ENCODE data around the gene MSH4. TPM values are rescaled to one million over a fixed set of nuclear protein-coding genes. Genes with fewer than 3 reads are reported as not detected.

Gene MSH4
- total RNA-seq, 2 experiments from 2014 or later: 0.73 to 0.80 TPM

GRCh38 chr1:75841421-75841820 lies 44.7 kb downstream of the MSH4 start:
- no peaks in the 10 kb centered on the region; the same call in 1 of the 2 replicates for H3K9me3 ChIP-seq (ENCODE audit: low read length)
- no peaks in the 10 kb centered on the region for H3K36me3 ChIP-seq (ENCODE audit: insufficient read depth, low read length)
- TF ChIP-seq, protein P1, sequence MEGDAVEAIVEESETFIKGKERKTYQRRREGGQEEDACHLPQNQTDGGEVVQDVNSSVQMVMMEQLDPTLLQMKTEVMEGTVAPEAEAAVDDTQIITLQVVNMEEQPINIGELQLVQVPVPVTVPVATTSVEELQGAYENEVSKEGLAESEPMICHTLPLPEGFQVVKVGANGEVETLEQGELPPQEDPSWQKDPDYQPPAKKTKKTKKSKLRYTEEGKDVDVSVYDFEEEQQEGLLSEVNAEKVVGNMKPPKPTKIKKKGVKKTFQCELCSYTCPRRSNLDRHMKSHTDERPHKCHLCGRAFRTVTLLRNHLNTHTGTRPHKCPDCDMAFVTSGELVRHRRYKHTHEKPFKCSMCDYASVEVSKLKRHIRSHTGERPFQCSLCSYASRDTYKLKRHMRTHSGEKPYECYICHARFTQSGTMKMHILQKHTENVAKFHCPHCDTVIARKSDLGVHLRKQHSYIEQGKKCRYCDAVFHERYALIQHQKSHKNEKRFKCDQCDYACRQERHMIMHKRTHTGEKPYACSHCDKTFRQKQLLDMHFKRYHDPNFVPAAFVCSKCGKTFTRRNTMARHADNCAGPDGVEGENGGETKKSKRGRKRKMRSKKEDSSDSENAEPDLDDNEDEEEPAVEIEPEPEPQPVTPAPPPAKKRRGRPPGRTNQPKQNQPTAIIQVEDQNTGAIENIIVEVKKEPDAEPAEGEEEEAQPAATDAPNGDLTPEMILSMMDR (conservative IDR thresholded peaks at IDR 0.05; ENCODE audit: low read length): no peak
- no peak for TF ChIP-seq EZH2phosphoT487 (IDR thresholded peaks at IDR 0.05; ENCODE audit: borderline replicate concordance, low read depth, low read length)
- no peak overlapping the region for H2AFZ ChIP-seq (ENCODE audit: low read length)
- intact Hi-C loops (cut with micrococcal nuclease; ENCODE audit: unreplicated experiment): no loop called here
- POLR2A ChIA-PET: no interaction called here
- no peaks in the 10 kb centered on the region for H3K9me2 ChIP-seq (ENCODE audit: insufficient read depth, low read length)
- H3K79me2 ChIP-seq (ENCODE audit: insufficient read depth, low read depth, low read length): no peaks in the 10 kb centered on the region
- BruUV-seq (replicated peaks): no TSS peak
- CTCF ChIA-PET (ENCODE audit: unreplicated experiment): no interaction called here
- no peak overlapping the region for H3K27ac ChIP-seq (ENCODE audit: low read depth, low read length, poor library complexity, severe bottlenecking)
- no peak overlapping the region for H3K4me2 ChIP-seq (ENCODE audit: low read length)
- DNase-seq (ENCODE audit: low spot score): no peak
- H3K4me1 ChIP-seq (ENCODE audit: insufficient read depth, low read length, poor library complexity, severe bottlenecking): no peaks in the 10 kb centered on the region
- no peak overlapping the region for H3K4me3 ChIP-seq (ENCODE audit: low read depth, low read length, poor library complexity, severe bottlenecking)
- H4K20me1 ChIP-seq (ENCODE audit: insufficient read depth, low read length): no peaks in the 10 kb centered on the region

- BruUV-seq (replicated peaks): no TSS peak
- DNase-seq (ENCODE audit: low spot score): no peak
- POLR2A ChIA-PET: no interaction called here
Measured at GRCh38 chr1:75845576-75845975, 48.9 kb downstream of the MSH4 start.

DNA sequence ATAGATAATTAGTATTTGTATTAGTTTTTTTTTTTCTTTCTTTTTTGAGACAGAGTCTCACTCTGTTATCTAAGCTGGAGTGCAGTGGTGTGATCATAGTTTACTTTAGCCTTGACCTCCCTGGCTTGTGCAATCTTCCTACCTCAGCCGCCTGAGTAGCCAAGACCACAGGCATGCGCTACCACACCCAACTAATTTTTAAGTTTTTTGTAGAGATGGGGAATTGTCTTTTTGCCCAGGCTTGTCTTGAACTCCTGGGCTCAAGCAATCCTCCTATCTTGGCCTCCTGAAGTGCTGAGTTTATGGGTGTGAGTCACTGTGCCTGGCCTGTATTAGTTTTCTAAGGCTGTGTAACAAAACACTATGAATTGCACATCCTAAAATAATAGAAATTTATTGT lies 58.3 kb downstream of the MSH4 start:
- Histone ChIP-seq H2AFZ (ENCODE audit: low read length) (no peak overlapping the region), H3K79me2 (ENCODE audit: insufficient read depth, low read depth, low read length) (no peaks in the 10 kb centered on the region), H3K27ac (ENCODE audit: low read depth, low read length, poor library complexity, severe bottlenecking) (no peak overlapping the region), H4K20me1 (ENCODE audit: insufficient read depth, low read length) (no peaks in the 10 kb centered on the region), H3K4me2 (ENCODE audit: low read length) (no peak overlapping the region), H3K36me3 (ENCODE audit: insufficient read depth, low read length) (no peaks in the 10 kb centered on the region), H3K4me3 (ENCODE audit: low read depth, low read length, poor library complexity, severe bottlenecking) (no peak overlapping the region), H3K9me2 (ENCODE audit: insufficient read depth, low read length) (no peaks in the 10 kb centered on the region), H3K9me3 (ENCODE audit: low read length) (no peaks in the 10 kb centered on the region), H3K4me1 (ENCODE audit: insufficient read depth, low read length, poor library complexity, severe bottlenecking) (no peaks in the 10 kb centered on the region)
- BruUV-seq (replicated peaks): no TSS peak
- intact Hi-C loops (cut with micrococcal nuclease; ENCODE audit: unreplicated experiment): no loop called here
- ChIA-PET CTCF (ENCODE audit: unreplicated experiment) (no interaction called here), POLR2A (no interaction called here)
- DNase-seq (ENCODE audit: low spot score): no peak
- TF ChIP-seq EZH2phosphoT487 (IDR thresholded peaks at IDR 0.05; ENCODE audit: borderline replicate concordance, low read depth, low read length): no peak
- TF ChIP-seq, protein P1 (conservative IDR thresholded peaks at IDR 0.05; ENCODE audit: low read length): no peak

More at GRCh38 chr1:75845576-75845975, 48.9 kb downstream of the MSH4 start:
- no peaks in the 10 kb centered on the region for H4K20me1 ChIP-seq (ENCODE audit: insufficient read depth, low read length)
- CTCF ChIA-PET (ENCODE audit: unreplicated experiment): no interaction called here
- H3K79me2 ChIP-seq (ENCODE audit: insufficient read depth, low read depth, low read length): no peaks in the 10 kb centered on the region
- no peak overlapping the region for H3K4me3 ChIP-seq (ENCODE audit: low read depth, low read length, poor library complexity, severe bottlenecking)
- H3K9me3 ChIP-seq (ENCODE audit: low read length): no peaks in the 10 kb centered on the region
- H2AFZ ChIP-seq (ENCODE audit: low read length): no peak overlapping the region
- intact Hi-C loops (cut with micrococcal nuclease; ENCODE audit: unreplicated experiment): no loop called here
- TF ChIP-seq, protein P1 (conservative IDR thresholded peaks at IDR 0.05; ENCODE audit: low read length): no peak
- no peak for TF ChIP-seq EZH2phosphoT487 (IDR thresholded peaks at IDR 0.05; ENCODE audit: borderline replicate concordance, low read depth, low read length)
- H3K36me3 ChIP-seq (ENCODE audit: insufficient read depth, low read length): no peaks in the 10 kb centered on the region
- H3K4me2 ChIP-seq (ENCODE audit: low read length): no peak overlapping the region
- no peaks in the 10 kb centered on the region for H3K9me2 ChIP-seq (ENCODE audit: insufficient read depth, low read length)
- no peak overlapping the region for H3K27ac ChIP-seq (ENCODE audit: low read depth, low read length, poor library complexity, severe bottlenecking)
- no peaks in the 10 kb centered on the region for H3K4me1 ChIP-seq (ENCODE audit: insufficient read depth, low read length, poor library complexity, severe bottlenecking)
